AG09309 (cell line): Measurements from ENCODE around the gene DZANK1.
"Not testable (repeated sequence)": the region's sequence is repeated elsewhere in the genome, so short reads cannot be mapped to it uniquely, and the experiment has no call there.

Experiments used
- DNase-seq: peaks from one replicate; pipeline ENCODE4 v3.0.0-alpha.2; 2010; ENCODE audit warnings: low read depth
- H3K4me3 ChIP-seq: 2 replicates; pipeline ENCODE4 v1.5.1; 2011; ENCODE audit warnings: mild to moderate bottlenecking, low read depth, low read length, moderate library complexity; ENCODE audit not compliant: control insufficient read depth
- CTCF ChIP-seq: IDR thresholded peaks from 2 replicates; pipeline ENCODE4 v1.5.1; 2011; ENCODE audit warnings: mild to moderate bottlenecking, low read depth, low read length, inconsistent platforms; ENCODE audit not compliant: insufficient read depth, control insufficient read depth; ENCODE audit errors: missing control alignments

Gene DZANK1

GRCh38 chr20:18403269-18403668, 63.6 kb downstream of the DZANK1 start:
- DNase-seq, result no peak
- no peak overlapping the region for H3K4me3 ChIP-seq
- TF ChIP-seq CTCF, result no peak

- no peak overlapping the region for H3K4me3 ChIP-seq
- no peak for TF ChIP-seq CTCF
- DNase-seq, result no peak
Measured at GRCh38 chr20:18401305-18401704, 65.5 kb downstream of the DZANK1 start.

- DNase-seq, result no peak
- no peak overlapping the region for H3K4me3 ChIP-seq
- TF ChIP-seq CTCF, result no peak
Measured at GRCh38 chr20:18400460-18400859, 66.4 kb downstream of the DZANK1 start.

- not testable (repeated sequence) for H3K4me3 ChIP-seq, DNase-seq
Measured at GRCh38 chr20:18398713-18399112, 68.1 kb downstream of the DZANK1 start.

DNA sequence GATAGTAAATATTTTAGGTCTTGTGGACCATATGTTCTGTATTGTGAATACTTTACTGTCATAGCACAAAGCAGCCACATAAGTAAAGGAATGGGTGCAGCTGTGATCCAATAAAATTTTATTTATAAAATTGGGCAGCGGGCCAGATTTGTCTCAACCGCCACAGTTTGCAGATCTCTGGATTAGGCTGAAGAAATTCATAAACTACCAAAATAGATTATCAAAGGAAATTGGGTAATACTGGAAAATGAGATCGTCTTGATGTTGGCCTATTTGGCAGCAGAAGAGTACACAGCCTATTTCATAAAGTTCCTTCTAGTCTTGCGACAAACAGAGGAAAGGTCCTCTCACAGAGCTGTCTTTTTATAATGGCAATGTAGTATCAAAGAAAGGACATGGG, 69.8 kb downstream of the DZANK1 start:
- TF ChIP-seq CTCF, result no peak
- no peak for DNase-seq
- H3K4me3 ChIP-seq, result no peak overlapping the region

- no peak for DNase-seq
- no peak overlapping the region for H3K4me3 ChIP-seq
- TF ChIP-seq CTCF, result no peak
Measured at GRCh38 chr20:18395544-18395943, 71.3 kb downstream of the DZANK1 start.

GRCh38 chr20:18394363-18394762, 72.5 kb downstream of the DZANK1 start:
- H3K4me3 ChIP-seq, result no peak overlapping the region
- no peak for DNase-seq
- no peak for TF ChIP-seq CTCF

- no peak for TF ChIP-seq CTCF
- DNase-seq, result no peak
- no peak overlapping the region for H3K4me3 ChIP-seq
Measured at GRCh38 chr20:18391686-18392085, 75.1 kb downstream of the DZANK1 start.
